HepG2 (cell line): ENCODE data around the gene FLOT2. TPM values are rescaled to one million over a fixed set of nuclear protein-coding genes. Genes with fewer than 3 reads are reported as not detected.

Experiments used
- ARHGAP35 ChIP-seq: sonication (generic); formaldehyde crosslinking; IDR thresholded peaks from 2 replicates; pipeline ENCODE4 v1.9.0; 2022; ENCODE audit warnings: mild to moderate bottlenecking, inconsistent platforms, moderate library complexity, missing genetic modification reagents, borderline replicate concordance
- CSRNP1 ChIP-seq: sonication (generic); formaldehyde crosslinking; IDR thresholded peaks from 2 replicates; pipeline ENCODE4 v1.8.1; 2023; ENCODE audit warnings: mild to moderate bottlenecking, missing genetic modification reagents
- FOSL2 ChIP-seq: sonication (generic); formaldehyde crosslinking; IDR thresholded peaks from 2 replicates; pipeline ENCODE4 v1.4.0; 2020; ENCODE audit warnings: missing genetic modification reagents
- HOXA7 ChIP-seq: sonication (generic); formaldehyde crosslinking; IDR thresholded peaks from 2 replicates; pipeline ENCODE4 v1.8.1; 2022; ENCODE audit warnings: mild to moderate bottlenecking, missing genetic modification reagents, moderate library complexity
- PAF1 ChIP-seq: IDR thresholded peaks from 2 replicates; pipeline ENCODE4 v1.6.1; 2016; ENCODE audit warnings: missing genetic modification reagents, missing compliant biosample characterization
- PRMT3 ChIP-seq: sonication (generic); formaldehyde crosslinking; IDR thresholded peaks from 2 replicates; pipeline ENCODE4 v1.8.1; 2022; ENCODE audit warnings: low read depth, mild to moderate bottlenecking, moderate library complexity, missing genetic modification reagents, borderline replicate concordance
- RERE ChIP-seq: IDR thresholded peaks from 2 replicates; pipeline ENCODE4 v1.6.1; 2016; ENCODE audit warnings: low read depth, missing genetic modification reagents, missing compliant biosample characterization
- RNF2 ChIP-seq: fragments of 450-650 bp; conservative IDR thresholded peaks from 2 replicates; pipeline ENCODE4 v1.6.1; 2016; ENCODE audit warnings: low read depth
- RXRA ChIP-seq: sonication (generic); formaldehyde crosslinking; IDR thresholded peaks from 2 replicates; pipeline ENCODE4 v1.5.1; 2020; ENCODE audit warnings: missing genetic modification reagents
- RXRB ChIP-seq: IDR thresholded peaks from 2 replicates; pipeline ENCODE4 v1.6.1; 2016; ENCODE audit warnings: borderline replicate concordance, missing genetic modification reagents, missing compliant biosample characterization
- ZBTB21 ChIP-seq: sonication (generic); formaldehyde crosslinking; IDR thresholded peaks from 2 replicates; pipeline ENCODE4 v1.4.0; 2020; ENCODE audit warnings: missing genetic modification reagents
- ZFP91 ChIP-seq: sonication (generic); formaldehyde crosslinking; IDR thresholded peaks from 2 replicates; pipeline ENCODE4 v1.9.0; 2022; ENCODE audit warnings: missing genetic modification reagents, mild to moderate bottlenecking, borderline replicate concordance
- ZNF274 ChIP-seq: sonication (generic); formaldehyde crosslinking; IDR thresholded peaks from 2 replicates; pipeline ENCODE4 v1.5.1; 2020; ENCODE audit warnings: mild to moderate bottlenecking, missing genetic modification reagents
- polyA plus RNA-seq, 8 experiments: library from polyadenylated mRNA; depleted of rRNA in 3 of 8; stranded (reverse) in 7 of 8; unstranded in 1 of 8; fragments of >200 nt; fragmentation: Illumina TruSeq in 4 of 8; extraction: Trizol in 4 of 8; gene quantifications; 2 replicates each; pipeline versions ENCODE4 v1.2.1 to v1.2.3, GENCODE V29; 2011 to 2016; ENCODE audit warnings: low read depth in 4 of 8, missing spikeins in 1 of 8, mixed read lengths in 1 of 8; ENCODE audit not compliant: insufficient read depth in 1 of 8
- total RNA-seq, 5 experiments: library from RNA; depleted of rRNA; stranded (reverse); fragments of >200 nt; fragmentation: Illumina TruSeq; extraction: Trizol; gene quantifications; 2 replicates each; pipeline ENCODE4 v1.2.3, GENCODE V29; 2016; ENCODE audit warnings: low read depth in 1 of 5
- TF ChIP-seq, protein P1 (sequence below): IDR thresholded peaks from 2 replicates; pipeline ENCODE4 v1.6.1; 2016; ENCODE audit warnings: low read depth
- TF ChIP-seq, protein P2 (sequence below): sonication (generic); formaldehyde crosslinking; conservative IDR thresholded peaks from 2 replicates; pipeline ENCODE4 v1.5.0; 2020; ENCODE audit warnings: missing genetic modification reagents
- TF ChIP-seq, protein P3 (sequence below): sonication (generic); formaldehyde crosslinking; IDR thresholded peaks from 2 replicates; pipeline ENCODE4 v1.4.0; 2020; ENCODE audit warnings: missing genetic modification reagents

The FLOT2 gene
- total and polyA plus RNA-seq, 2 of the 13 experiments (the other 11 are each of a cell fraction or from before 2014, with no cell fraction given): 54.3 to 54.5 TPM

DNA sequence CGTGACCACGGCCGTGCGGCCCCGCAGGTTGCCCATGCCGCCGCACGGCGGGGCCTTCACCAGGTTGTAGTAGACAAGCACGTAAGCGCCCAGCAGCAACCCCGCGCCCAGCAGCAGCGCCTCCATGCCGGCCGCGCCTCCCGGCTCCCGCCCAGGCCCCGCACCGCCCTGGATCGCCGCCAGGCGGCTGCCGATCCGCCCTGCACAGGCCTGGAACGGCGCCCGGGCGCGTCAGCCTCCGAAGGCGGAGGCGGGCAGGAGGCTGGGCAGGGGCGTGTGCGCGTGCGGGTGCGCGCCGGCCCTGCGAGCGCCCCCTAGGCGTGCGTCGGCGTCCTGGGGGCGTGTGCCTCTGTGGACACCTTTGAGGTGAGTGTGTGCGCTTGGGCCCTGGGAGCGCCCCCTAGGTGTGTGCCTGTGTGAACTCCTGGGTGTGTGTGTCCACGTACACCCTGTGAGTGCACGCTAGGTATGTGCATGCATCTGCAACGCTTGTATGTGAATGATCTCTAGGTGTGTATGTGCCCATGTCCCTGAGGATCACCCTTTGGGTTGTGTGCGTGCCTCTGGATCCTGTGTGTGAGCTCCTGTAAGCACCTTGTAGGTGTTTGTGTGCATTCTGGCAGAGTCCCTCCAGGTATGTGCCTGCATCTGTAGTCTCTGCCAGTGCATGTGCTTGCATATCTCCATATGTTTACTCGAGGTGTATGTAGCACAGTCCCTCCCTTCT, 5.4 kb upstream of the FLOT2 start, which contains the start of gene DHRS13 (continued):
- TF ChIP-seq RERE (CRISPR knock-in tag) (0 out of 2 replicates have a peak, but pooled peaks have one; percentile 44), PAF1 (CRISPR knock-in tag) (no peak), FOSL2 (peak; percentile 73), RXRB (CRISPR knock-in tag) (peak; percentile 71; the same call in 1 of the 2 replicates), CSRNP1 (CRISPR knock-in tag) (peak; percentile 64; the same call in 1 of the 2 replicates), PRMT3 (CRISPR knock-in tag) (peak; percentile 75; the same call in 1 of the 2 replicates), ZNF274 (CRISPR knock-in tag) (peak; percentile 25; the same call in 1 of the 2 replicates), ZBTB21 (CRISPR knock-in tag) (0 out of 2 replicates have a peak, but pooled peaks have one; percentile 17), ARHGAP35 (CRISPR knock-in tag) (no peak), ZFP91 (CRISPR knock-in tag) (peak; percentile 48), RNF2 (peak; percentile 61; the same call in 1 of the 2 replicates), RXRA (CRISPR knock-in tag) (peak; percentile 89), HOXA7 (no peak)
- TF ChIP-seq, protein P1, sequence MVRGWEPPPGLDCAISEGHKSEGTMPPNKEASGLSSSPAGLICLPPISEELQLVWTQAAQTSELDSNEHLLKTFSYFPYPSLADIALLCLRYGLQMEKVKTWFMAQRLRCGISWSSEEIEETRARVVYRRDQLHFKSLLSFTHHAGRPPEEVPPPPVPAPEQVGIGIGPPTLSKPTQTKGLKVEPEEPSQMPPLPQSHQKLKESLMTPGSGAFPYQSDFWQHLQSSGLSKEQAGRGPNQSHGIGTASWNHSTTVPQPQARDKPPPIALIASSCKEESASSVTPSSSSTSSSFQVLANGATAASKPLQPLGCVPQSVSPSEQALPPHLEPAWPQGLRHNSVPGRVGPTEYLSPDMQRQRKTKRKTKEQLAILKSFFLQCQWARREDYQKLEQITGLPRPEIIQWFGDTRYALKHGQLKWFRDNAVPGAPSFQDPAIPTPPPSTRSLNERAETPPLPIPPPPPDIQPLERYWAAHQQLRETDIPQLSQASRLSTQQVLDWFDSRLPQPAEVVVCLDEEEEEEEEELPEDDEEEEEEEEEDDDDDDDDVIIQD: peak; percentile 53; the same call in 1 of the 2 replicates
- TF ChIP-seq, protein P2, sequence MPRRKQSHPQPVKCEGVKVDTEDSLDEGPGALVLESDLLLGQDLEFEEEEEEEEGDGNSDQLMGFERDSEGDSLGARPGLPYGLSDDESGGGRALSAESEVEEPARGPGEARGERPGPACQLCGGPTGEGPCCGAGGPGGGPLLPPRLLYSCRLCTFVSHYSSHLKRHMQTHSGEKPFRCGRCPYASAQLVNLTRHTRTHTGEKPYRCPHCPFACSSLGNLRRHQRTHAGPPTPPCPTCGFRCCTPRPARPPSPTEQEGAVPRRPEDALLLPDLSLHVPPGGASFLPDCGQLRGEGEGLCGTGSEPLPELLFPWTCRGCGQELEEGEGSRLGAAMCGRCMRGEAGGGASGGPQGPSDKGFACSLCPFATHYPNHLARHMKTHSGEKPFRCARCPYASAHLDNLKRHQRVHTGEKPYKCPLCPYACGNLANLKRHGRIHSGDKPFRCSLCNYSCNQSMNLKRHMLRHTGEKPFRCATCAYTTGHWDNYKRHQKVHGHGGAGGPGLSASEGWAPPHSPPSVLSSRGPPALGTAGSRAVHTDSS (CRISPR knock-in tag): no peak
- TF ChIP-seq, protein P3, sequence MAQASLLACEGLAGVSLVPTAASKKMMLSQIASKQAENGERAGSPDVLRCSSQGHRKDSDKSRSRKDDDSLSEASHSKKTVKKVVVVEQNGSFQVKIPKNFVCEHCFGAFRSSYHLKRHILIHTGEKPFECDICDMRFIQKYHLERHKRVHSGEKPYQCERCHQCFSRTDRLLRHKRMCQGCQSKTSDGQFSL (CRISPR knock-in tag): no peak
